ENCODE results near the gene MGMT. TPM values are rescaled to one million over a fixed set of nuclear protein-coding genes. Genes with fewer than 3 reads are reported as not detected.

MGMT gene
- total RNA-seq, 1 donor from 2014 or later: 20.8 TPM

- DNase-seq (ENCODE audit: extremely low spot score, unreplicated experiment): peak; percentile 76
- H3K4me1 Mint-ChIP-seq (ENCODE audit: unreplicated experiment): no peaks in the 10 kb centered on the region
- H3K27ac Mint-ChIP-seq (ENCODE audit: unreplicated experiment): no peak overlapping the region
- TF ChIP-seq, protein P1, sequence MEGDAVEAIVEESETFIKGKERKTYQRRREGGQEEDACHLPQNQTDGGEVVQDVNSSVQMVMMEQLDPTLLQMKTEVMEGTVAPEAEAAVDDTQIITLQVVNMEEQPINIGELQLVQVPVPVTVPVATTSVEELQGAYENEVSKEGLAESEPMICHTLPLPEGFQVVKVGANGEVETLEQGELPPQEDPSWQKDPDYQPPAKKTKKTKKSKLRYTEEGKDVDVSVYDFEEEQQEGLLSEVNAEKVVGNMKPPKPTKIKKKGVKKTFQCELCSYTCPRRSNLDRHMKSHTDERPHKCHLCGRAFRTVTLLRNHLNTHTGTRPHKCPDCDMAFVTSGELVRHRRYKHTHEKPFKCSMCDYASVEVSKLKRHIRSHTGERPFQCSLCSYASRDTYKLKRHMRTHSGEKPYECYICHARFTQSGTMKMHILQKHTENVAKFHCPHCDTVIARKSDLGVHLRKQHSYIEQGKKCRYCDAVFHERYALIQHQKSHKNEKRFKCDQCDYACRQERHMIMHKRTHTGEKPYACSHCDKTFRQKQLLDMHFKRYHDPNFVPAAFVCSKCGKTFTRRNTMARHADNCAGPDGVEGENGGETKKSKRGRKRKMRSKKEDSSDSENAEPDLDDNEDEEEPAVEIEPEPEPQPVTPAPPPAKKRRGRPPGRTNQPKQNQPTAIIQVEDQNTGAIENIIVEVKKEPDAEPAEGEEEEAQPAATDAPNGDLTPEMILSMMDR (IDR thresholded peaks at IDR 0.05): no peak
- no peak overlapping the region for H3K4me3 Mint-ChIP-seq (ENCODE audit: unreplicated experiment)
- H3K27me3 Mint-ChIP-seq (ENCODE audit: unreplicated experiment): no peaks in the 10 kb centered on the region
- H3K9me3 Mint-ChIP-seq (ENCODE audit: unreplicated experiment): peaks cover 9% of the 10 kb centered on the region
- peaks cover 5% of the 10 kb centered on the region for H3K36me3 Mint-ChIP-seq (ENCODE audit: unreplicated experiment)
Measured at GRCh38 chr10:129769381-129770116, 302.5 kb downstream of the MGMT start.

GRCh38 chr10:129770286-129770685 lies 303.2 kb downstream of the MGMT start:
- Mint-ChIP-seq H3K4me1 (ENCODE audit: unreplicated experiment) (no peaks in the 10 kb centered on the region), H3K27ac (ENCODE audit: unreplicated experiment) (no peak overlapping the region), H3K36me3 (ENCODE audit: unreplicated experiment) (peaks cover 5% of the 10 kb centered on the region), H3K4me3 (ENCODE audit: unreplicated experiment) (no peak overlapping the region), H3K27me3 (ENCODE audit: unreplicated experiment) (no peaks in the 10 kb centered on the region), H3K9me3 (ENCODE audit: unreplicated experiment) (peaks cover 9% of the 10 kb centered on the region)
- TF ChIP-seq, protein P1 (IDR thresholded peaks at IDR 0.05): no peak
- DNase-seq (ENCODE audit: extremely low spot score, unreplicated experiment): peak; percentile 82

DNA sequence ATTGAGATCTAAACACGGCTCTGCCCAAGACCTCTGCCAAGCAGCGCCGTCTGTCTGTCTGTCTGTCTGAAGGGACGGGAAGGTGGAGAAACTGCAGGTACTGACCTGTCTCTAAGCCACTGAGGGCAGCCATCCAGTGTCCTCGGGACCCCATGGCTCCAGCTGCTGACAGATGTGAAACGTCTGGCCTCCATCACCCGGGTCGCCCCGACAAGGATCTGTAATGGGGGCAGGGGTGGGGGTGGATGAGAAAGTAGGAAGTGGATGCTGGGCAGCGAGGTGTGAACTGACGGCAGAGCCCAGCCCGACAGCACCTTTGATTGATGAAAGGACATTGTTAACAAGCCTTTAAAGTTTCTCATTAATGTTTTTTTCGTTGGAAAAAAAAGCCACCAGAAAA lies 304.0 kb downstream of the MGMT start:
- Mint-ChIP-seq H3K4me3 (ENCODE audit: unreplicated experiment) (no peak overlapping the region), H3K36me3 (ENCODE audit: unreplicated experiment) (peaks cover 5% of the 10 kb centered on the region), H3K27me3 (ENCODE audit: unreplicated experiment) (no peaks in the 10 kb centered on the region), H3K9me3 (ENCODE audit: unreplicated experiment) (peaks cover 9% of the 10 kb centered on the region), H3K4me1 (ENCODE audit: unreplicated experiment) (no peaks in the 10 kb centered on the region), H3K27ac (ENCODE audit: unreplicated experiment) (no peak overlapping the region)
- DNase-seq (ENCODE audit: extremely low spot score, unreplicated experiment): peak; percentile 80
- TF ChIP-seq, protein P1 (IDR thresholded peaks at IDR 0.05): no peak

GRCh38 chr10:129771576-129771975 lies 304.5 kb downstream of the MGMT start:
- peaks cover 12% of the 10 kb centered on the region for H3K9me3 Mint-ChIP-seq (ENCODE audit: unreplicated experiment)
- no peak overlapping the region for H3K4me3 Mint-ChIP-seq (ENCODE audit: unreplicated experiment)
- TF ChIP-seq, protein P1 (IDR thresholded peaks at IDR 0.05): no peak
- peaks cover 4% of the 10 kb centered on the region for H3K36me3 Mint-ChIP-seq (ENCODE audit: unreplicated experiment)
- no peaks in the 10 kb centered on the region for H3K4me1 Mint-ChIP-seq (ENCODE audit: unreplicated experiment)
- no peaks in the 10 kb centered on the region for H3K27me3 Mint-ChIP-seq (ENCODE audit: unreplicated experiment)
- no peak overlapping the region for H3K27ac Mint-ChIP-seq (ENCODE audit: unreplicated experiment)
- peak; percentile 51 for DNase-seq (ENCODE audit: extremely low spot score, unreplicated experiment)

- no peak overlapping the region for H3K27ac Mint-ChIP-seq (ENCODE audit: unreplicated experiment)
- TF ChIP-seq, protein P1 (IDR thresholded peaks at IDR 0.05): no peak
- peak; percentile 79 for DNase-seq (ENCODE audit: extremely low spot score, unreplicated experiment)
- H3K4me1 Mint-ChIP-seq (ENCODE audit: unreplicated experiment): no peaks in the 10 kb centered on the region
- H3K36me3 Mint-ChIP-seq (ENCODE audit: unreplicated experiment): peaks cover 4% of the 10 kb centered on the region
- H3K9me3 Mint-ChIP-seq (ENCODE audit: unreplicated experiment): peaks cover 16% of the 10 kb centered on the region
- H3K27me3 Mint-ChIP-seq (ENCODE audit: unreplicated experiment): no peaks in the 10 kb centered on the region
- no peak overlapping the region for H3K4me3 Mint-ChIP-seq (ENCODE audit: unreplicated experiment)
Measured at GRCh38 chr10:129771991-129772431, 305.0 kb downstream of the MGMT start.
